ENCODE data around the gene PRSS22.

Gene PRSS22

DNA sequence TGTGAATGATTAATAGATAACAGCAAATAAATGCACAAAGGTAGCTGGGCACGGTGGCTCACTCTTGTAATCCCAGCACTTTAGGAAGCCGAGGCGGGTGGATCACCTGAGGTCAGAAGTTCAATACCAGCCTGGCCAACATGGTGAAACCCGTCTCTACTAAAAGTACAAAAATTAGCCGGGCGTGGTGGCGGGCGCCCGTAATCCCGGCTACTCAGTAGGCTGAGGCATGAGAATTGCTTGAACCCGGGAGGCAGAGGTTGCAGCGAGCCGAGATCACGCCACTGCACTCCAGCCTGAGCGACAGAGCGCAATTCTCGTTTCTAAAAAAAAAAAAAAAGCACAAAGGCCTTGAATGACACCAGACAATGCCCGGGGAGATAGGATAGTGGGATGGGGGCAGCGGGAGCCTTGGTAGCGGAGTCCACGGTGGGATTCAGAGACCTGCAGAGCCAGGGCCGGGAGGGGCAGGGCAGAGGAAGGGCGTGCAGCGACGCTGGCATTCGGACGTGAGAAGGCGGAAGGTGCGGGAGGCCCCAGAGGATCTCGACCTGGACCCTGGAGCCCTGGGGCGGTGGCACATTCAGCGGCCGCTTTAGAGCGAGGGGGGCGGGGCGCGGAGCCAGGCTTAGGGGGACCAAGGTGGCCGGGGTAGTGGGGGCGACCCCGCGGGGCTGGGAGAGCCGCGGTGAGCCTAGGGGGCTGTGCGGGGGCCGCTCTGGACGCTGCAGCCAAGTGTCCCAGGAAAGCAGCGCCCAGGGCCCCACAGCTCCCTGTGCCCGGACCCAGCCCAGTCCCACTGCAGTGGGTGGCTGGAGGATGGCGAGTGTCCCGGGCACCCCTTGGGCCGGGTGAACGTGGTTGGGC, 24.0 kb upstream of the PRSS22 start:
- Histone ChIP-seq H3K4ac (ENCODE audit: low read length) (no peak overlapping the region), H2BK120ac (ENCODE audit: low read depth, low read length) (no peak overlapping the region), H3K27me3 (ENCODE audit: control insufficient read depth in 3 of 3, insufficient read depth in 3 of 3, low read depth in 1 of 3, low read length in 3 of 3) (no peaks in the 10 kb centered on the region), H4K8ac (ENCODE audit: low read depth, low read length) (peak overlapping the region; percentile 65), H3K36me3 (replicated peaks in 1 of 2; ENCODE audit: control insufficient read depth in 2 of 2, insufficient read depth in 2 of 2, low read length in 2 of 2) (no peaks in the 10 kb centered on the region), H2BK12ac (ENCODE audit: low read length) (no peak overlapping the region), H3K27ac (replicated peaks; ENCODE audit: low read length) (no peak overlapping the region), H2AFZ (ENCODE audit: low read length) (peak overlapping the region; percentile 94), H2BK15ac (ENCODE audit: low read length) (no peak overlapping the region), H3K23ac (ENCODE audit: low read depth, low read length, poor library complexity) (peak overlapping the region; percentile 50), H3K4me2 (ENCODE audit: insufficient read depth, low read length, poor library complexity, severe bottlenecking) (peak overlapping the region; percentile 86), H3K4me3 (ENCODE audit: low read length in 2 of 2) (peak overlapping the region; percentile 60 to 86), H3K9ac (ENCODE audit: low read depth, low read length, poor library complexity) (peak overlapping the region; percentile 75), H4K91ac (ENCODE audit: low read depth, low read length, poor library complexity) (no peak overlapping the region), H3K14ac (ENCODE audit: low read length) (peak overlapping the region; percentile 31), H3K79me1 (ENCODE audit: low read depth, low read length) (peaks cover 2% of the 10 kb centered on the region), H2AK5ac (ENCODE audit: low read depth, low read length) (no peak overlapping the region), H3K9me3 (replicated peaks in 1 of 2; ENCODE audit: control insufficient read depth in 2 of 2, insufficient read depth in 1 of 2, low read depth in 1 of 2, low read length in 2 of 2) (peaks cover 3 to 10% of the 10 kb centered on the region in 2 donors), H3K18ac (ENCODE audit: low read length) (peak overlapping the region; percentile 92), H3K4me1 (ENCODE audit: control insufficient read depth in 2 of 2, insufficient read depth in 1 of 2, low read depth in 1 of 2, low read length in 2 of 2) (peaks cover 1 to 5% of the 10 kb centered on the region in 2 donors), H2BK5ac (ENCODE audit: low read length) (no peak overlapping the region)
- DNase-seq (ENCODE audit: low spot score) = no peak
- no CpG with 5 or more reads among the region's 52 CpGs for WGBS, 2 donors (ENCODE audit: extremely low coverage in 2 of 2, insufficient read length in 2 of 2, insufficient replicate concordance in 1 of 2)

DNA sequence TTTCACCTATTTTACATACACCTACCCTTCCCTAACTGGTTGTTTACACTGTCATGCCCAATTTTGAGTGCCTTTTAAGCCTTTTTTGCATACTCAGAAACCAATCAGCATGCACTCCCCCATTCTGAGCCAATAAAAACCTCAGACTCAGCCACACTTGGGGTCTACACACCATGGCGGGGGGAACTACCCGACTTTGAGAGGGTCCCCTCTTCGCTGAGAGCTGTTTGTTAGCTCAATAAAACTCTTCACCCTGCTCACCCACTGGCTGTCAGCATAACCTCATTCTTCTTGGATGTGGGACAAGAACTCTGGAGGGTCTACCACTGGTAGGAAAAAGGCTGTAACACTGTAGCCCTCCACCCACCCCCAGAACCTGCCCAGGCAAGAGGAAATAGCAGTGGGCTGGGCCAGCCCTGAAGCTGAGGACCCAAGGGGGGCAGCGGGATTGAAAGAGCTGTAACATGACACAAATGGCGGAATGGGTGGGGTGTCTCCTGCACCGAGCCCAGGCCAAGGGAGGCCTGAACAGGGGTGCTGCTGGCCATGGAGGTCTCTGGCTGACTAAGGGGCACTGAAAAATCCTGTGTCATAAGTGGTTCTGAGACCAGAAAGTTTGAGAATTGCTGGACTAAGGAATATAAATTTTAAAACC, 22.0 kb upstream of the PRSS22 start:
- H2BK5ac ChIP-seq (ENCODE audit: low read length) = no peak overlapping the region
- peak overlapping the region in 1 of 2 donors; percentile 58 for H3K4me3 ChIP-seq (ENCODE audit: low read length in 2 of 2)
- H3K27me3 ChIP-seq (ENCODE audit: control insufficient read depth in 3 of 3, insufficient read depth in 3 of 3, low read depth in 1 of 3, low read length in 3 of 3) = no peaks in the 10 kb centered on the region
- H3K23ac ChIP-seq (ENCODE audit: low read depth, low read length, poor library complexity) = no peak overlapping the region
- peaks cover 3 to 10% of the 10 kb centered on the region in 2 donors for H3K9me3 ChIP-seq (replicated peaks in 1 of 2; ENCODE audit: control insufficient read depth in 2 of 2, insufficient read depth in 1 of 2, low read depth in 1 of 2, low read length in 2 of 2)
- H2AFZ ChIP-seq (ENCODE audit: low read length) = no peak overlapping the region
- H3K4ac ChIP-seq (ENCODE audit: low read length) = no peak overlapping the region
- no peak overlapping the region for H2BK15ac ChIP-seq (ENCODE audit: low read length)
- no peak overlapping the region for H3K27ac ChIP-seq (replicated peaks; ENCODE audit: low read length)
- no peak overlapping the region for H2BK12ac ChIP-seq (ENCODE audit: low read length)
- H2AK5ac ChIP-seq (ENCODE audit: low read depth, low read length) = no peak overlapping the region
- H3K18ac ChIP-seq (ENCODE audit: low read length) = no peak overlapping the region
- H3K4me2 ChIP-seq (ENCODE audit: insufficient read depth, low read length, poor library complexity, severe bottlenecking) = no peak overlapping the region
- H4K8ac ChIP-seq (ENCODE audit: low read depth, low read length) = no peak overlapping the region
- H3K36me3 ChIP-seq (replicated peaks in 1 of 2; ENCODE audit: control insufficient read depth in 2 of 2, insufficient read depth in 2 of 2, low read length in 2 of 2) = no peaks in the 10 kb centered on the region
- H4K91ac ChIP-seq (ENCODE audit: low read depth, low read length, poor library complexity) = no peak overlapping the region
- WGBS, 2 donors (ENCODE audit: extremely low coverage in 2 of 2, insufficient read length in 2 of 2, insufficient replicate concordance in 1 of 2) = no CpG with 5 or more reads among the region's 6 CpGs
- no peak for DNase-seq (ENCODE audit: low spot score)
- no peak overlapping the region for H3K9ac ChIP-seq (ENCODE audit: low read depth, low read length, poor library complexity)
- H2BK120ac ChIP-seq (ENCODE audit: low read depth, low read length) = no peak overlapping the region
- peaks cover 1 to 5% of the 10 kb centered on the region in 2 donors for H3K4me1 ChIP-seq (ENCODE audit: control insufficient read depth in 2 of 2, insufficient read depth in 1 of 2, low read depth in 1 of 2, low read length in 2 of 2)
- H3K79me1 ChIP-seq (ENCODE audit: low read depth, low read length) = no peaks in the 10 kb centered on the region
- H3K14ac ChIP-seq (ENCODE audit: low read length) = no peak overlapping the region

DNA sequence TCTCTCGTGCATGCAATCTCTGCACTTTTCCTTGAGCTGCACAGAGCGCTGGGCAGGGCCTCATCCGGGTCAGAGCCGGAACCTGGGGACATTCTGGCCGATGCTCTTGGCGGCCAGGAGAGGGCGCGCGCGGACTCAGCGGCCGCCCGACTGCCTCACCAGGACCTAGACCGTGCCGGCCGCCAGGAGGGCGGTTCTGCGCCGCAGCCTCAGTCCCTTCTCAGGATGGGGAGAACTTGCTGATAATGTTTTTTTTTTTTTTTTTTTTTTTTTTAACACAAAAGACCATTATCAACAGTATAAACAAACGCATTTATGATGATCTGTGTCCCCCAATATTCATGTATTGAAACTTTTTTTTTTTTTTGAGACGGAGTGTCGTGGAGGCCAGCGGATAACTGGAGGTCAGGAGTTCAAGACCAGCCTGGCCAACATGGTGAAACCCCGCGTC, 17.0 kb upstream of the PRSS22 start:
- H3K4me1 ChIP-seq (ENCODE audit: control insufficient read depth in 2 of 2, insufficient read depth in 1 of 2, low read depth in 1 of 2, low read length in 2 of 2) = no peaks in the 10 kb centered on the region
- H3K9me3 ChIP-seq (replicated peaks in 1 of 2; ENCODE audit: control insufficient read depth in 2 of 2, insufficient read depth in 1 of 2, low read depth in 1 of 2, low read length in 2 of 2) = peaks cover 3 to 5% of the 10 kb centered on the region in 2 donors
- no peak overlapping the region for H2AK5ac ChIP-seq (ENCODE audit: low read depth, low read length)
- H3K9ac ChIP-seq (ENCODE audit: low read depth, low read length, poor library complexity) = no peak overlapping the region
- H4K8ac ChIP-seq (ENCODE audit: low read depth, low read length) = no peak overlapping the region
- H2BK120ac ChIP-seq (ENCODE audit: low read depth, low read length) = no peak overlapping the region
- H3K18ac ChIP-seq (ENCODE audit: low read length) = no peak overlapping the region
- H2BK15ac ChIP-seq (ENCODE audit: low read length) = no peak overlapping the region
- no peak overlapping the region for H3K14ac ChIP-seq (ENCODE audit: low read length)
- H2BK5ac ChIP-seq (ENCODE audit: low read length) = no peak overlapping the region
- H3K36me3 ChIP-seq (replicated peaks in 1 of 2; ENCODE audit: control insufficient read depth in 2 of 2, insufficient read depth in 2 of 2, low read length in 2 of 2) = no peaks in the 10 kb centered on the region
- H4K91ac ChIP-seq (ENCODE audit: low read depth, low read length, poor library complexity) = no peak overlapping the region
- WGBS, 2 donors (ENCODE audit: extremely low coverage in 2 of 2, insufficient read length in 2 of 2, insufficient replicate concordance in 1 of 2) = no CpG with 5 or more reads among the region's 25 CpGs
- no peak overlapping the region for H3K4ac ChIP-seq (ENCODE audit: low read length)
- no peak overlapping the region for H2BK12ac ChIP-seq (ENCODE audit: low read length)
- H3K23ac ChIP-seq (ENCODE audit: low read depth, low read length, poor library complexity) = no peak overlapping the region
- peaks cover 0 to 17% (median 6%) of the 10 kb centered on the region in 3 experiments for H3K27me3 ChIP-seq (ENCODE audit: control insufficient read depth in 3 of 3, insufficient read depth in 3 of 3, low read depth in 1 of 3, low read length in 3 of 3)
- H3K4me3 ChIP-seq (ENCODE audit: low read length in 2 of 2) = no peak overlapping the region
- H3K79me1 ChIP-seq (ENCODE audit: low read depth, low read length) = no peaks in the 10 kb centered on the region
- H2AFZ ChIP-seq (ENCODE audit: low read length) = peak overlapping the region; percentile 80
- peak; percentile 62 for DNase-seq (ENCODE audit: low spot score)
- no peak overlapping the region for H3K27ac ChIP-seq (replicated peaks; ENCODE audit: low read length)
- no peak overlapping the region for H3K4me2 ChIP-seq (ENCODE audit: insufficient read depth, low read length, poor library complexity, severe bottlenecking)
